Breast epithelium (tissue), 4 donors: ENCODE data around the gene C7. TPM values are rescaled to one million over a fixed set of nuclear protein-coding genes. Genes with fewer than 3 reads are reported as not detected.

Source experiments
- DNase-seq, 2 donors: peaks; one replicate each; pipeline ENCODE4 v3.0.0-alpha.2; 2019; ENCODE audit warnings: low spot score in 2 of 2
- H3K27ac ChIP-seq, 2 donors: fragments of 200-600 bp; sonication (generic) in 1 of 2; one replicate each; pipeline ENCODE4 v1.5.1; 2016 to 2019; ENCODE audit warnings: mild to moderate bottlenecking in 1 of 2
- H3K27me3 ChIP-seq, 2 donors: fragments of 200-600 bp; sonication (generic) in 1 of 2; one replicate each; pipeline versions ENCODE4 v1.5.1 to v1.6.0; 2017 to 2019; ENCODE audit warnings: control low read depth in 1 of 2, mild to moderate bottlenecking in 1 of 2
- H3K36me3 ChIP-seq: fragments of 200-600 bp; one replicate; pipeline ENCODE4 v1.5.1; 2019
- H3K4me1 ChIP-seq, 2 donors: fragments of 200-600 bp; sonication (generic); one replicate each; pipeline ENCODE4 v1.5.1; 2016 to 2019; ENCODE audit warnings: control low read depth in 1 of 2
- H3K4me3 ChIP-seq, 3 donors: fragments of 200-600 bp; sonication (generic); 1 replicate in 2 of 3; 2 replicates in 1 of 3; pipeline ENCODE4 v1.5.1; 2016 to 2019; ENCODE audit warnings: mild to moderate bottlenecking in 3 of 3, moderate library complexity in 2 of 3
- H3K9me3 ChIP-seq, 2 donors: fragments of 200-600 bp; sonication (generic) in 1 of 2; one replicate each; pipeline ENCODE4 v1.5.1; 2016 to 2019; ENCODE audit warnings: control low read depth in 1 of 2
- CTCF ChIP-seq, 3 donors: fragments of 450-650 bp; IDR thresholded peaks; one replicate each; pipeline ENCODE4 v1.5.1; 2016 to 2017; ENCODE audit warnings: antibody characterized with exemption in 3 of 3, mild to moderate bottlenecking in 3 of 3, moderate library complexity in 3 of 3
- POLR2A ChIP-seq: fragments of 450-650 bp; IDR thresholded peaks from one replicate; pipeline ENCODE4 v1.6.1; 2016; ENCODE audit warnings: antibody characterized with exemption, mild to moderate bottlenecking, moderate library complexity
- POLR2AphosphoS5 ChIP-seq, 3 donors: sonication (generic); formaldehyde crosslinking; IDR thresholded peaks; one replicate each; pipeline ENCODE4 v1.6.1; 2017; ENCODE audit warnings: antibody characterized with exemption in 3 of 3
- intact Hi-C: fragments of 100-400 bp; cut with DNase I; formaldehyde crosslinking; loops from one replicate; pipeline ENCODE4 v1.15.1; 2023; ENCODE audit warnings: low total_unique reads
- total RNA-seq, 3 donors: library from RNA; depleted of rRNA; stranded (reverse); fragments of >200 nt; gene quantifications; one replicate each; pipeline ENCODE4 v1.1.0, GENCODE V29; 2016

The C7 gene
- total RNA-seq, 3 donors from 2014 or later, result 90.1 to 447 (median 109) TPM

DNA sequence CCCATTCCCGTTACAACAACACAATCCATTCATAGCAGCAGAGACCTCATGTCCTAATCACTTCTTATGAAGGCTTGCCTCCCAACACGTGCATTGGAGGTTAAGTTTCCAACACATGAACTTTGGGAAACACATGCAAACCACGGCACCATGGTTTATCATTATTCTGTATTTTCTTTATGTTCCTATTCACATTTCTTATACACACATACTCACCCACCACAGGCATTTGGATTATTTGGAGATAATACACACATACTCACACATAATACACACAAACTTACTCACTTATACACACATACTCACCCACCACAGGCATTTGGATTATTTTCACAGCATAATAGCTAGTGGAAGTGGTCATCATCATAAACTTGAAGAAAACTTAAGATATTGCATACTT, 75.6 kb downstream of the C7 start:
- H3K4me1 ChIP-seq, result no peaks in the 10 kb centered on the region
- H3K4me3 ChIP-seq, result no peak overlapping the region
- no peaks in the 10 kb centered on the region for H3K9me3 ChIP-seq
- no peaks in the 10 kb centered on the region for H3K36me3 ChIP-seq
- DNase-seq, result no peak
- no peaks in the 10 kb centered on the region for H3K27me3 ChIP-seq
- no peak for TF ChIP-seq CTCF (IDR thresholded peaks at IDR 0.05)
- TF ChIP-seq POLR2A, result no peak
- TF ChIP-seq POLR2AphosphoS5 (IDR thresholded peaks at IDR 0.05), result no peak
- no peak overlapping the region for H3K27ac ChIP-seq
- intact Hi-C loops, result no loop called here

DNA sequence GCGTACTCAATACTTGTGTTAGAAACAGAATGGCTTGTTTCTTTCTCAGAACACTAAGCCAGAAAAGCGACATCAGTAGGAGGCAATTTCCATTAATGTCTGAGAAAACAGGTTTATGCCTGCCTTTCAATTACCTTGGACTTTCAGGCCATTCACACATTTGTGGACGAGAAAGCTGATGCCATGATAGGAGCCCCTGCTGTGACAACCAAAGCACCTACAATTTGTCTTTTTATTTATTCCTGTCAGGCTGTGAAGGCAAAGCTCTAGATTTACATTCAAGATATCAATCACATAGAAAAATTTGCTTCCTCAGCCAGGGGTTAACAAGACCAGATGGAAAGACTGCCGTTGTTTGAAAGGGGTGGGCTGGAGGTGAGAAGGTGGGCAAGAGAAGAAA, 76.2 kb downstream of the C7 start:
- TF ChIP-seq POLR2A (no peak), CTCF (IDR thresholded peaks at IDR 0.05) (no peak), POLR2AphosphoS5 (IDR thresholded peaks at IDR 0.05) (no peak)
- Histone ChIP-seq H3K9me3 (no peaks in the 10 kb centered on the region), H3K27ac (no peak overlapping the region), H3K4me1 (no peaks in the 10 kb centered on the region), H3K4me3 (no peak overlapping the region), H3K36me3 (no peaks in the 10 kb centered on the region), H3K27me3 (no peaks in the 10 kb centered on the region)
- intact Hi-C loops, result no loop called here
- no peak for DNase-seq

DNA sequence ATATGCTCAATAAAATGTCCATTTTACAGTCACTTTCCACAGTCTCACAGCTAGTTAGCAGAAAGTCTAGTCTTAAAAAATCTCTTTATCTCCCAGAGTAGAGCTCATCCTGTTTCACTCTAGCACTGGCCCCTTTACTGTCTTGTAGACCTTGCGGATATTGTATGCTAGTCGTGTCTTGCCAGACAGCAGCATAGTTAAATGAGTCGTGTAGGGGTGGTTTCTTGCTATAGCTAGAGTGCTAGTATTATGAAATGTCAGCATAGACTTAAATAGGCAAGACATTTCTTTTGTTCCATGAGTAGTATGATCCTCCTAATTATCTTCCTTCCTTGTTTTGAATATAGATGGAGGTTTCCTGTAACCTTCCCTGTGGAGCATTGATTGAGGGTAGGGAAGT, 77.4 kb downstream of the C7 start:
- Histone ChIP-seq H3K27ac (no peak overlapping the region), H3K4me1 (no peaks in the 10 kb centered on the region), H3K9me3 (no peaks in the 10 kb centered on the region), H3K4me3 (no peak overlapping the region), H3K36me3 (no peaks in the 10 kb centered on the region), H3K27me3 (no peaks in the 10 kb centered on the region)
- intact Hi-C loops, result no loop called here
- TF ChIP-seq POLR2AphosphoS5 (IDR thresholded peaks at IDR 0.05) (no peak), POLR2A (no peak)
- no peak for DNase-seq

- Histone ChIP-seq H3K27ac (no peak overlapping the region), H3K27me3 (no peaks in the 10 kb centered on the region), H3K4me1 (no peaks in the 10 kb centered on the region), H3K4me3 (no peak overlapping the region), H3K9me3 (no peaks in the 10 kb centered on the region), H3K36me3 (no peaks in the 10 kb centered on the region)
- DNase-seq, result no peak
- intact Hi-C loops, result no loop called here
- no peak for TF ChIP-seq CTCF (IDR thresholded peaks at IDR 0.05)
- TF ChIP-seq POLR2A, result no peak
- no peak for TF ChIP-seq POLR2AphosphoS5 (IDR thresholded peaks at IDR 0.05)
Measured at GRCh38 chr5:40987349-40987748, 78.1 kb downstream of the C7 start.

GRCh38 chr5:40988746-40989510, 79.6 kb downstream of the C7 start:
- H3K4me3 ChIP-seq, result no peak overlapping the region
- TF ChIP-seq CTCF (IDR thresholded peaks at IDR 0.05) (no peak), POLR2AphosphoS5 (IDR thresholded peaks at IDR 0.05) (no peak), POLR2A (no peak)
- H3K4me1 ChIP-seq, result no peaks in the 10 kb centered on the region
- no peaks in the 10 kb centered on the region for H3K9me3 ChIP-seq
- H3K27ac ChIP-seq, result no peak overlapping the region
- H3K27me3 ChIP-seq, result no peaks in the 10 kb centered on the region
- no peak for DNase-seq
- intact Hi-C loops, result no loop called here
- no peaks in the 10 kb centered on the region for H3K36me3 ChIP-seq
